NCI-H128 (cell line): ENCODE results near the gene EHD4.

Experiments used
- DNase-seq: peaks from one replicate; lab custom pipeline; 2025; ENCODE audit not compliant: unreplicated experiment; lab: John Stamatoyannopoulos, UW

Gene EHD4

DNA sequence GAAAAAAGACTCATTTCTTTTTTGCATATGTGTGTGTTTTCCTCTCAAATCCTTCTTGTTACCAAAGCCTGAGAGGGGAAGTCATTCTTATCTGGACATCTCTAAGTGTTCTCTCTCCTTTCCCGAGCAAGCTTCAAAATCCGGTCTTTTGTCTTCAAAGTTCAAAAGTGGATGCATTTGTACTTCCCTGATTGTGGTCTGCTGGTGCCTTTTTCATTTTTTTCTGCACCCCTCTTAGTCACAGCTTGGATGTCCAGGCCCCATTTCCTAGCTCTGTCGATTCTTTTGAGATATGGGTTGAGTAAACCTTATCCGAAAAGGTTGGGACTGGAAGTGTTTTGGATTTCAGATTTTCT is 34.8 kb downstream of the EHD4 start:
- no peak for DNase-seq

DNA sequence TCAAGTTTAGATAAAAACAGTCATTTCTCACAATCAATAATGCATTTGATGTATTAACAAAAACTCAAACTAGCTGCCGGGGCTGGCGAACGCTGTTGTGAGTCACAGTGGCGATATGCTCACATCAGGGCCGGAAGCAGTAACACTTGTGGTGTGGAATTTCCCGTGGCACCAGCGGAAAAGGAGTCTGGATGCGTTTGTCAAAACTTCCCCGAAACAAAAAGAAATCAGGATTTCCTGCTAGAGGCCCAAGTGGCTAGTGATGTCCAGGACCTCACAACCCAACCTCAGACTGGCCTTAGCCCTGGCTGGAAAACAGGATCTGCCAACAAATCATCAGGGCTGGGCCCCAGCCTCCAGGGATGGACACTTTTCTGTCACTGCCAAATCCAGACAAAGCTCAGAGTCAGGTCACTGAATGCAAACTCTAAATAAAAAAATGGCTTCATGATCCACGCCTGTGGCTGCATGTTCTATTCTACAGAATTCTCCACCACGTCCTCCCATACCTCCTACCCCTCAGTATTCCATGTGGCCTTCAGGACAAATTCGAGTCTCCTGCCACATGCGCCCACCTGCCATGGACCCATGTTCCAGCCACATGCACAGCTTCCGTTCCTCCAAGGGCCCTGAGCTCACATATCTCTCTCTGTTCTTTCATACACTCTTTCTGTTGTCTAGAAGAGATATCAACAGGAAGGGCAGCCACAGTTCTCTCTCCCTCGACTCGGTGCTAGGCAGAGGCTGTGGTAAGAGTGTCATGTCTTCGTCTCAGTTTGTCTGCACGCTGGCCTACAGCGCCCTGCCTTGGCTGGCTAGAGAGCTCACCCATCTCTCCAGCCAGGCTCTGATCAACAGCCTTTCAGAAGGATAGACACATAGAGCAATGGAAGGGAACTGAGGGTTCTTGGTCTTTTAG is 35.4 kb downstream of the EHD4 start:
- DNase-seq: no peak

DNA sequence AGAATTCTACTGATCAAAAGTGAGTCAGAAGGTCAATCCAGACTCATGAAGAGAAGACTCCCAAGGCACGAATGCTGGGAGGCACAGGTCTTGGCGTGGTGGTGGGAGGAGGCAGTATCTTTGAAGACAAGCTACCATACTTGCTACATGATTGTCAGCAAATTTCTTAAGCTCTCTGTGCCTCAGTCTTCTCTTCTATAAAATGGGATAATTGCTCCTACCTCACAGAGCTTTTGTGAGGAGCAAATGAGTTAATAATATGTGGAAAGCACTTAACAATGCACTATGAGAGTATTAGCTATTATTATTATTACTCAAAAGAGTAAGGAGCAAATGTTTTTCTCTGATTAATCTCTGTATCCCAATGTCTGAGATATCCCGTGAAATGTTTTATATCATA is 36.2 kb downstream of the EHD4 start:
- no peak for DNase-seq

DNA sequence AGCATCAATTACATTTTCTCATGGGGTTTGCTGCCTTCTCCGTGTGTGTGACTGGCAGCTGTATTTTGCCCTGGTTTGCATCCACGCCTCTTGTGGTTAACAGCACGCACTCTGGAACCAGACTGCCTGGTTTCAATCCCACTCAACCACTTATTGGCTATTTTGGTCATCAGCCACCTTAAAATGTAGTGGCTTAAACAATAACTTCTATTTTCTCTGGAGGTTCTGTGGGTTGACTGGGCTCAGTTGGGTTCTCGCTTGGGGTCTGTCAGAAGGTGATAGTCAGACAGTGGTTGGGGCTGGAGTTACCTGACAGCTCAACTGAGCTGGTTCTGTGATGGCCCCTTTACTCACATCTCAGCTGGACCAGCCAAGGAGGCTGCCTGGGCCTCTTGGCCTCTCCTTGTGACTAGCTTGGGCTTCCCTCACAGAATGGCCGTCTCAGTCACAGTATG is 36.8 kb downstream of the EHD4 start:
- no peak for DNase-seq

DNA sequence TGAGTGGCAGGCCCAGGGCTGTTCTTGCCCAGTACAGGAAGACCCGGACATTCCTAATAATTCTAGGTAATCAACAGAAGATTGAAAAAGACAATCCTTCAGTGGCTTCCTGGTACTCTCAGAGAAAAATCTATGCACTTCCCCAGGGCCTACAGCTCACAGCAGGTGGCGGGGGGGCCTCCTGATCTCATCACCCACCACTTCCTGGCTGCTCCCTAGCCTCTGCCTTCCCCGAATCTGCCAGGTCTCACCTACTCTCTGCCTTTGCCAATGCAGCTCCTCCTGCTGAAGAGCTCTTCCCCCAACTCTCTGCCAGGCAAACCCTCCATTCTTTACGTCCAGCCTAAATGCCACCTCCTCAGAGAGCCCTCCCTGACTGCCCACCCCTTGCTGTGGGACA is 37.5 kb downstream of the EHD4 start:
- no peak for DNase-seq

DNA sequence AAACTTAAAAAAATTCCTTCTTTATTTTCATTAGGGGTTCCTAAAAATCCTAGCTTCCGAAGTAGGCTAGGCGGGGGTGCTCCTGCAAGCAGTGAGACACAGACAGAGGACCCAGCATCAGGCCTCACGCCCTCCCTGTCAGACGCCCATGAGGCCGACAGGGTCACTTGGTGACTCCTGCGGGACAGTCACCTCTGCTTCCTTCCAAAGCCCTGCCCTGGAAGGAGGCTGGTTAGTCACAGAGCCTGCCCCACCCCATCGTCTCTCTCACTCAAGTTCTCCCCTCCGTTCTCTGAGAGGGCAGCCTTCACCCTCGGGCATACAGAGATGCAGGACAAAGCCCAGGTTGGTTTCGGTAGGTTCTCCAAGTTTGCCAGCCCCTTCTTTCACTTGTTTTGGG is 38.6 kb downstream of the EHD4 start:
- no peak for DNase-seq

DNA sequence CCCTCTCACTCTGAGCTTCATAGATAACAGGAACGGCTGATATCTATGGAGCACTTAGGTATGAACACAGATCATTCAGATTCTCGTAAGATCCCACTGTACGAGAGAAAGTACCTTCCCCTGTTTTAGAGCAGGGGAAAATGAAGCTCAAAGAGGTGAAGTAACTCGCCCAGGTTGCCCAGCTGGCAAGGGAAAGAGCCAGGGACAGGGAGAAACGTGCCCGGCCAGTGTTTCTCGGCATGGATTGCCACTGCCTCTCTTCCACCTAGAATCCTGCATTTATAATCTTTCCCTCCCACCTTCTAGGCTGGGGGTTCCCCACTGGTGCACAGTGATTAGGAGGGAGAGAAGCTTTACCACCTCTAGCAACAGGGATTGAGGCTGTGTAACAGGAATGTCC is 39.0 kb downstream of the EHD4 start:
- no peak for DNase-seq

DNA sequence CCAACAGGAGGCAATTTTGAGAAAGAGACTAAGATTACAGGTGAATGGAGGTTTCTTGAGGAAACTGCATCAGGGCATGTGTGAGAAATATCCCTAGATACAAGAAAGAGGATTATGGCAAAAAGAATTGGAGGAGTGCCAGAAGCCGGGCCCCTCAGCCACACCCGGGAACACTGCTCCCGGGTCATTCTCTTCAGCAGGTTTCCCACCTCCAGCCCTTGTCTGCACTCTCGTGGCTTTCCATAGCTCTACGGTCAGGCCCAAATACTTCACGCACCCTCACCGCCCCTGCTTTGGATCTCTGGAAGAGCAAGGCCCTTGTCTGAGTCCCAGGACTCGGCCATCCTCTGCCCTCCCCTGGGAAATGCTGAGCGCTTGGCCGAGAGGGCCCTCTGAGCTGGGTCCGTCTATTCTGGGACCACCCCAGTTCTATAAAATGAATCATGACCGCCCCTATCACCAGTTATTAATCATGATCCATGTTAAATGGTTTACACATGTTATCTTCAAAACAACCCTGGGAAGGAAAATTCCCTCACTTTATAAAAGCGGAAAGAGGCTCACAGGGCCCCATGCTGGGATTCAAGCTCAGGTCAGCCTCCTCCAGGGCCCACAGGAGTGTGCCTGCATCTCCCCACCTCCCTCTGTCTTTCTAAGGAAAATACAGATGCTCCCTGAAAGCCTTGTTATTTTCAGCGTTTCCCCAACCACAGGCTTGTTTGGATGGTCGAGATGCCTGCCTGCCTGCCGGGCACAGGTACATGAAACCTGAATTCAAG is 39.7 kb downstream of the EHD4 start:
- no peak for DNase-seq

DNA sequence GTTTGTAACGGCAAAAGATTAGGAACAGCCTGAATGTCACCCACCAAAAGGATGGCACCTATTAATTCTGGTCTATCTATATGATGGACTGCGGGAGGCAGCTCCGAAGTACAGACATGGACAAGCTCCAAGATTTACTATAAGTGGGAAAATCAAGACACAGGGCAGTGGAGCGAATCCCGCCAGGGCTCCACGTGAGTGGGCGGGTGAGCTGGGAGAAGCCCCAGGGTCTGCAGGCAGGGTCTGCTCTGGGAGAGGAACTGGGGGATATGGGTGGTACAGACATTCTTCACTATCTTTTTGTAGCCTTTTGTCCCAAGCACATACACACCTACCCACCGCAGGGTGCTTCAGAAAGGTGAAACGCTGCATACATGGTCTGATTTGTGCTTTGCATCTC is 40.3 kb downstream of the EHD4 start:
- DNase-seq: no peak

DNA sequence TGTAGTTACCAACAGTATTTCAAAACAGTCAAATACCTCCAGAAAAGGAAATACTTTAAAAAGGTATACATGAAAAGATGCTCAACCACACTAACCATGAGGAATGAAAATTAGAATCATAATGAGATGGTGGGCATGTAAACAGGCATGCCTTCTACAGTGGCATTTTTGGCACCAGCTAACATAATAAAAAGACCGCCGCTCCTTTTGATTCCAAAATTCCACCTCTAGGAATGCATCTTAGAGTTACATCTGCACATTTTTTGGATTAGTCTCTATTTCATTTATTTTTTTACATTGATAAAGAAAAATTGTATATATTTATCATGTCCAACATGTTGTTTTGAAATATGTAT is 41.5 kb downstream of the EHD4 start:
- no peak for DNase-seq

DNA sequence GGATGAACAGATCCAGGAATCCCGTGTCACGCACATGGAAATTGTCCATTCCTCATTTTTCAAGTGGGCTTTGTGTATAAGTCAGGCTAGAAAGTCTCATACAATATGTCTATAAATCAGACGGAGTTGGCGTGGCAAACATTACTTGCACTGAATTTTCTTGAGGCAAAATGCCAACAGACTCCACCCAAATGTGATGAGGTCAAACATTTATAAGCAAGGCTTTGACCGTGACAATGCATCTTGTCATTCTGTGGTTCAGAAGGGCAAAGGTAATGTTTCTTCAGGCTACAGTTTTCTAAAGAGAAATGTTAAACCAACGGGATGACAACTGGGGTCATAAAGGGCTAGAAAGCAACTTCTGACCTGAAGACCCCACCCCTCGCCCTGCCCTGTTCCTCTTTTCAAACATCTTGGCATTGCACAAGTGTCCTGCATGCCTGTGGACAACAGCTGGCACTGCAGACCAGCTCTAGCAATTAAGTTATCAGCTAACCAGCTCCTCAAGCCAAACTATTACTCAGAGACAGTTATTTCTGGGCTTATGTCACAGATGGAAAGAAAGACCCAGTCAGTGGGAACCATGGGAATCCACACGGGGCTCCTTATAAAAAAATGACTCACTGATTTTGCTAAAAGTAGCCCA is 42.0 kb downstream of the EHD4 start:
- DNase-seq: no peak

DNA sequence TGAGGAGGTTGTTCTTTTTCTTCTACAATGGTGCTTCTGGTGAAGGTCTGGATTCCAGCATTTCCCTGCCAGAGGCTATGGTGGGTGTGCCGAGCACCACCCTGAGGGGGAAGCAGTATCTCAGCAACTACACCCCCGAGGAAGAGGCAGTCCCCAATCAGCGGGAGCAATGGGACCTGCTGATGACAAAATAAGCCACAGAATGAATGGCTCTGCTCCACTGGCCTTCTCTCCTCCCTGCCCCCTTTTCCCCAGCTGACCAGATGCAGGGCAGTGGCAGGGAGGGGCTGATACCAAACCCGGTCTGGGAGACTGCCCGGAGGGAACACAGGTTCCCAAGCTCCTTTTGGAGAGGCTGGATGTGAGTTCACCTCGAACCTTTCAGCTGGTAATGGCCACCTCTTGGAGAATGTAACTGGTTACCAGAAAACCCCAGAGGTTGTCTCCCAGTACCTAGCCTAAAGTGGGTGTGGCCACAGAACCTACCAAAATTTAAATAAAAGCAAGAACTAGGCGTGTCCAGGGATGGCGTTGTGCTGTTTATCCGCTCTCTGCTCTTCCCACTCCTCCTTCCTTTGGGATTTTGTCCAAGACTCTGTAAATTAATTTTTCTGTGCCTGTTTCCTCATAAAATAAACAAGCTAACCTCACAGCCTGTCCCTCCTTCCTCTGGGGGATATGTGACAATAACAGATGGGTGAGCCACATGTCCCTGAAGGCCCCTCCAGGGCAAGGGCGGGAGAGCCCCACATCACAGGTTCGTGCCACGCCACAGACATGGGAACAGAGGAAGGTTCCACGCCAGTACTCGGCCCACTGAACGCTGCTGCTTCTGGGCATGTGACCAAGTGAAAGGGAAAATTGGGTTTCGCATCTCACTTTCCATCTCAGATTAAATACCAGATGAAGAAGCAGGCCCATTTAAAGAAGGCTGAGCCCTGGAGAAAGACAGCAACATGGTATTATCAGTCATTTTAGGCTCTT is 43.4 kb downstream of the EHD4 start:
- DNase-seq: no peak

DNA sequence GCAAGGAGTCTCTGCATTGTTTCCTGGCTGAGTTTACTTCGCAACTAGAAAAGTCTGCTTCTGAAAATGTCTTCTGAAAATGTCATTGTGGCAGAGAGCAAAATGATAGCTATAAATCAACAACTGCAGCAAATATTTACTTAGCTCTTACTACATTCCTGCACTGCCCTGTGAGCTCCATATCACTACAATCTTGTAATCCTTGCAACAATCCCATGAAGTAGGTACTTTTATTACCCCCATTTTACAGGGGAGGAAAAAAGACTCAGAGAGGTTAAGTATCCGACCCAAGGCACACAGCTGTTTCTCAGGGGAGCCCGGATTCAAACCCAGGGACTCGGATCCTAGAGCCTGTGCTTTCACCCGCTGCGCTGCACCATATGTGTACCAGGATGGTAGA is 44.3 kb downstream of the EHD4 start:
- DNase-seq: no peak

DNA sequence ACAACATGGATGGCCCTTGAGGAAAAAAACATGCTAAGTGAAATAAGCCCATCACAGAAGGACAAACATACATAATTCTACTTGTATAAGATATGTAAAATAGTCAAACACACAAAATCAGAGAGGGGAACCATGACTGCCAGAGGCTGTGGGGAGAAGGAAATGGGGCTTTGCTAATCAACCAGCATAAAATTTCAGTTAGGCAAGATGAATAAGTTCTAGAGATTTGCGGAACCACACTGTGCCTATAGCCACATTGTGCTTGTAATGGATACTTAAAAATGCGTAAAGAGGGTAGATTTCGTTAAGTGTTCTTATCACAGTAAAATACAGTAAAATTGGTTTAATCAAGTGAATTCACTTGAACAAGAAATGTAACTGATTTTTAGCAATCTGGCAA is 44.8 kb downstream of the EHD4 start:
- no peak for DNase-seq

DNA sequence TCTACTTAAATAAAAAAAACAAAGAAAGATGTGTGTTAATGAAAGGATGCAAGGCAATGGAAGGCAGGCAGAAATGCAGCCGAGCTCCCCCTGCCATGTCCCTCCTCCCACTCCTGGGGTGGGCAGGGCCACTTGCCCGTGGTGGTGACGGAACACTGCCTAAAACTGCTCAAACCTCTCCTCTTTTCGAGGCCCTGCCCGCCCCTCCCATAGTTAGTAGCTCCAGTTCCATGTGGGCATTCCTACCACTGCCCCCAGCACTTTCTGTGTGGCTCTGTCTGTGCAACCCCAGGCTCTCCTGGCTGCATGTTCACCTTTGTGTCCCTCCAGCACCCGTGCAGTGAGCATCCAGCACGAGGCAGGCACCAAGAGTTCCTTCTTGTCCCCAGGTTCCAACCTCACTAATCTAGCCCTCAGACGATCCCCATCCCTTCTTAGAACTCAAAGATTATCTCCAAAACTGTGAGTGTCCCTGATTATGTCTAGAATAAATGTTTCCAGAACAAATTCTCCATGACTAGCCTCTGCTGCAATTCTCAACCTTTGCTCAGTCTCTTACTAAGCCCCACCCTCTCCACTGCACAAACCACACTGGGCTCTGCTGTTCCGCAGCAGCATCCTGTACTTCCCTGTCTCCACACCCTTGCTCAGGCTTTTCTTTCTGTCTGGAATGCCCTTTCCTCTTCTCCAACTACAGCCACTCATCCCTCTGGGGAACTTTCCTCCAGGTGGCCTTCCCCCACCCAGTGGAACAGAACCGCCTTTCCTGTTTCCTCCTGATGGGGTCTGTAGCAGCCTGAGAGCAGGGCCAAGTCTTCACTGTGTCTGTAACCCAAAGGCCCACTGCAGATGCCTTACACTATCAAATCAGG is 45.9 kb downstream of the EHD4 start:
- DNase-seq: no peak

DNA sequence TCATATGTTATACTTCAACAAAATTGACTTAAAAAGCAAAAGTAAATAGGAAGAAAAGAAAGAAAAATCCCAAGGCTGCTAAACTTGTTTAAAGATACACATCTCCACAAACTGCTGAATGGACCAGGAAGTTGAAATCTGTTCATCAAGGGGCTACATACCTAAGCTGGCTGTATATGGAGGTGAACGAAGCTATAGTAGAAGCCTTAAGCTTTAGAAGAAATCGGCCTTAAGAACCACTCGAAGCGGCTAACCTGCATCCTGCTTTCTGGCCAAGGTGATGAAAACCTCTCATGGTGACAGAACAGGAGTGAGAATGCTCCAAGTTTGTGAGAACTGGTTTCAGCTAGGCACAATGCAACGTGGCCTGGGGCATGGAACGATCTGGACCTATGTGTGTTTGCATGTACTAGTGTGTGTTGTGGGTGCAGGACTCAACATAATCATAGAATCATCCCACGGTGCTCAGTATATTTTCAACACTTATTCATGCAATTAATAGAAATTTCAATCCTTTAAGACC is 47.2 kb downstream of the EHD4 start:
- DNase-seq: no peak

DNA sequence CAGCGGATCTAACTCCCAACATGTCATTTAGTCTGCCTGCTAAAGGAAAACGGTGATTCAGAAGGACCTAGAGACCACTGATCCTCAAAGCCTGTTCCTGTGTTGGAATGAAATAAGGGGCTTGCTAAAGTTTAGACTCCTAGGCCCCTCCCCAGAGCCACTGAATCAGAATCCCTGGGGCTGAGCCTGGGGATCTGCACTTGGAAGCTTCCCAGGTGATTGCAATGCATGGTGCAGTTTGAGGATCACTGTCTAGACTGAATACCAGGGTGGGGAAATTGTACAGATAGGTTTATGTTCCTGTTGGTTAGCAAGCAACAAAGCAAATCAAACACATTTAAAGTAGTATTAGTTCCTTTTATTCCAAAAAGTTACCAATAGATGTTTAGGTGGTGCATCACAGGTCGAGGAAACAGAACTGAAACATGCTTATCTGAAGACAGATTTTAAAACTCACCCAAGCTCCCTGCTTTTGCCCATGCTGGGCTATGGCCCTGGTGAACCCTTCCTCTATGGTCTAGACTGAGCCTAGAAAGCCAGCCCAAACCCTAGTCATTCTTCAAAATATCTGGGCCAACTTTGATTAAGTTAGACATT is 48.9 kb downstream of the EHD4 start:
- DNase-seq: no peak

DNA sequence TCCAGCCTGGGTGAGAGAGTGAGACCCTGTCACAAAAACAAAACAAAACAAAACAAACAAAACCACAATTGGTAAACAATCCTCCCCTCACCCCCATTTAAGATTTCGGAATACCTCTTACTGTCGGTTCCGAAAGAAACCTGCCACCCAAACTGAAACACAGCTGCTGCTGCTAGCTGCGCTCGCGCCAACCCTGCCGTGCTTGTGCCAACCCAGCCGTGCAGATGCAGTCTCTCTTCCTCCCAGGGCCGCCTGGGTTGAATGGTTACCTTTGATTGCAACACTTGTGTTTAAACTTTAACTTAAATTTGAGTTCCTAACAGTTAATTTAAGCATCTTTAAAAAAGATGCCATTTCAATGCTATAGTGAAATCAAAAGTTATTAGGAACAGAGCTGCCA is 50.0 kb downstream of the EHD4 start:
- DNase-seq: no peak

DNA sequence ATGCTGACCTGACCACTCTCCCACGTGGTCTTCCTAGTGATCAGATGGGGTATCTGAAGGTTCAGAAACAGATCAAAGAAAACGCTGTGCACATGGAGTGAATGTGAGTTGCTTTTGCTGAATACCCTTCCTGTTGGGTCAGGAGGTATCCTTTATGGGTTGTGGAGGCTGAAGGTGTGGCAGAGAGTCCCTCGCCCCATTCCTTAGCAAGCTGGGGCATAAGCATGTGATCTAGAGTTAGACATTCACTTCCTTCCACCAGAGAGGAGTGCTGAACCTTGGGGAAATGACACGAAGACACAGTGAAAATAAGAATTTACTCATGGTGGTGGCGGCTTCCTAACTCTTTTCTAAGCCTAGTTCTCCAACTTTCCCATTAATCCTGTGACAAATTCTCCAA is 50.7 kb downstream of the EHD4 start:
- no peak for DNase-seq
